OCI-LY7 (cell line): ENCODE results near the gene MSLN. TPM values are rescaled to one million over a fixed set of nuclear protein-coding genes. Genes with fewer than 3 reads are reported as not detected.

Experiments
- BruUV-seq: library from RNA; stranded (reverse); fragments of 400-500 nt; replicated peaks from 2 replicates; lab custom pipeline; 2021; lab: Mats Ljungman, UMichigan
- CTCF ChIA-PET: fragments of 300-600 bp; sonication (Branson Sonifier 250); formaldehyde crosslinking; loops from one replicate; lab custom pipeline; 2022; ENCODE audit warnings: antibody characterized with exemption; ENCODE audit not compliant: unreplicated experiment; lab: Charles Lee
- POLR2A ChIA-PET: fragments of 300-600 bp; sonication (Branson Sonifier 250); formaldehyde crosslinking; loops from one replicate; lab custom pipeline; 2022; ENCODE audit warnings: antibody characterized with exemption; lab: Charles Lee
- DNase-seq: peaks from one replicate; pipeline ENCODE4 v3.0.0-alpha.2; 2015; ENCODE audit warnings: low spot score
- H2AFZ ChIP-seq: fragments of 200-600 bp; sonication (generic), shearing (Covaris generic); 2 replicates; pipeline ENCODE4 v1.6.1; 2014; ENCODE audit warnings: mild to moderate bottlenecking, antibody characterized with exemption, low read length, moderate library complexity
- H3K27ac ChIP-seq: fragments of 200-600 bp; sonication (generic); 2 replicates; pipeline ENCODE4 v1.5.1; 2014; ENCODE audit warnings: mixed run types, low read depth, mild to moderate bottlenecking, moderate library complexity, low read length, inconsistent platforms; ENCODE audit not compliant: poor library complexity, severe bottlenecking
- H3K36me3 ChIP-seq: fragments of 200-600 bp; sonication (generic); 2 replicates; pipeline ENCODE4 v1.6.1; 2014; ENCODE audit warnings: mild to moderate bottlenecking, antibody characterized with exemption, low read length, moderate library complexity, mixed read lengths; ENCODE audit not compliant: insufficient read depth
- H3K4me1 ChIP-seq: fragments of 200-600 bp; sonication (generic); 2 replicates; pipeline ENCODE4 v1.5.1; 2014; ENCODE audit warnings: mild to moderate bottlenecking, low read length; ENCODE audit not compliant: insufficient read depth, poor library complexity, severe bottlenecking
- H3K4me2 ChIP-seq: fragments of 200-600 bp; sonication (generic); 2 replicates; pipeline ENCODE4 v1.6.1; 2014; ENCODE audit warnings: mild to moderate bottlenecking, low read length
- H3K4me3 ChIP-seq: fragments of 200-600 bp; sonication (generic); 2 replicates; pipeline ENCODE4 v1.5.1; 2014; ENCODE audit warnings: mild to moderate bottlenecking, low read depth, low read length; ENCODE audit not compliant: poor library complexity, severe bottlenecking
- H3K79me2 ChIP-seq: fragments of 200-600 bp; sonication (generic); 2 replicates; pipeline ENCODE4 v1.6.1; 2016; ENCODE audit warnings: low read depth, mild to moderate bottlenecking, low read length, moderate library complexity, mixed read lengths; ENCODE audit not compliant: insufficient read depth
- H3K9me2 ChIP-seq: fragments of 200-600 bp; sonication (generic); 2 replicates; pipeline ENCODE4 v1.6.1; 2016; ENCODE audit warnings: mild to moderate bottlenecking, low read length, mixed read lengths; ENCODE audit not compliant: insufficient read depth
- H3K9me3 ChIP-seq: fragments of 200-600 bp; sonication (generic); 2 replicates; pipeline ENCODE4 v1.6.1; 2014; ENCODE audit warnings: mild to moderate bottlenecking, mixed run types, low read length, mixed read lengths
- H4K20me1 ChIP-seq: fragments of 200-600 bp; sonication (generic); 2 replicates; pipeline ENCODE4 v1.6.1; 2014; ENCODE audit warnings: mild to moderate bottlenecking, antibody characterized with exemption, low read length, moderate library complexity, mixed read lengths; ENCODE audit not compliant: insufficient read depth
- EZH2phosphoT487 ChIP-seq: fragments of 200-600 bp; sonication (generic); IDR thresholded peaks from 2 replicates; pipeline ENCODE4 v1.6.1; 2018; ENCODE audit warnings: low read depth, borderline replicate concordance, mild to moderate bottlenecking, mixed run types, antibody characterized with exemption, low read length, moderate library complexity, mixed read lengths
- intact Hi-C: fragments of 100-400 bp; cut with micrococcal nuclease; formaldehyde crosslinking; loops from one replicate; pipeline ENCODE4 v1.10.0; 2022; ENCODE audit not compliant: unreplicated experiment
- total RNA-seq, 2 experiments: library from RNA; depleted of rRNA in 1 of 2; stranded (reverse); fragments of >200 nt in 1 of 2; shearing (Covaris generic) in 1 of 2; gene quantifications; 2 replicates each; pipeline ENCODE4 v1.2.3, GENCODE V29; 2014 to 2022
- TF ChIP-seq, protein P1 (sequence below): fragments of 200-600 bp; sonication (generic); conservative IDR thresholded peaks from 2 replicates; pipeline ENCODE4 v1.5.1; 2014; ENCODE audit warnings: mild to moderate bottlenecking, antibody characterized with exemption, low read length, moderate library complexity, mixed read lengths

MSLN gene
- total RNA-seq, 2 experiments from 2014 or later: 0.13 to 0.44 TPM

- H3K9me2 ChIP-seq: no peaks in the 10 kb centered on the region
- ChIA-PET CTCF (no interaction called here), POLR2A (interaction anchor here (0.7 kb wide), 1 partner anchor 792 kb away, joined by 3 read pairs; no protein-coding TSS in a partner anchor)
- intact Hi-C loops: no loop called here
- H4K20me1 ChIP-seq: no peaks in the 10 kb centered on the region
- no peaks in the 10 kb centered on the region for H3K36me3 ChIP-seq
- H3K79me2 ChIP-seq: no peaks in the 10 kb centered on the region
- no peak overlapping the region for H2AFZ ChIP-seq
- TF ChIP-seq, protein P1, sequence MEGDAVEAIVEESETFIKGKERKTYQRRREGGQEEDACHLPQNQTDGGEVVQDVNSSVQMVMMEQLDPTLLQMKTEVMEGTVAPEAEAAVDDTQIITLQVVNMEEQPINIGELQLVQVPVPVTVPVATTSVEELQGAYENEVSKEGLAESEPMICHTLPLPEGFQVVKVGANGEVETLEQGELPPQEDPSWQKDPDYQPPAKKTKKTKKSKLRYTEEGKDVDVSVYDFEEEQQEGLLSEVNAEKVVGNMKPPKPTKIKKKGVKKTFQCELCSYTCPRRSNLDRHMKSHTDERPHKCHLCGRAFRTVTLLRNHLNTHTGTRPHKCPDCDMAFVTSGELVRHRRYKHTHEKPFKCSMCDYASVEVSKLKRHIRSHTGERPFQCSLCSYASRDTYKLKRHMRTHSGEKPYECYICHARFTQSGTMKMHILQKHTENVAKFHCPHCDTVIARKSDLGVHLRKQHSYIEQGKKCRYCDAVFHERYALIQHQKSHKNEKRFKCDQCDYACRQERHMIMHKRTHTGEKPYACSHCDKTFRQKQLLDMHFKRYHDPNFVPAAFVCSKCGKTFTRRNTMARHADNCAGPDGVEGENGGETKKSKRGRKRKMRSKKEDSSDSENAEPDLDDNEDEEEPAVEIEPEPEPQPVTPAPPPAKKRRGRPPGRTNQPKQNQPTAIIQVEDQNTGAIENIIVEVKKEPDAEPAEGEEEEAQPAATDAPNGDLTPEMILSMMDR: no peak
- no peak for TF ChIP-seq EZH2phosphoT487
- DNase-seq: no peak
- no peaks in the 10 kb centered on the region for H3K9me3 ChIP-seq
- BruUV-seq: no TSS peak
- no peaks in the 10 kb centered on the region for H3K4me1 ChIP-seq
- H3K27ac ChIP-seq: no peak overlapping the region
- no peak overlapping the region for H3K4me3 ChIP-seq
- H3K4me2 ChIP-seq: no peak overlapping the region
Measured at GRCh38 chr16:754656-755055, 5.9 kb upstream of the MSLN start.

GRCh38 chr16:756428-756827 is 4.1 kb upstream of the MSLN start:
- TF ChIP-seq, protein P1: no peak
- no peak for TF ChIP-seq EZH2phosphoT487
- no peaks in the 10 kb centered on the region for H3K9me3 ChIP-seq
- intact Hi-C loops: no loop called here
- H3K4me2 ChIP-seq: no peak overlapping the region
- no peaks in the 10 kb centered on the region for H3K36me3 ChIP-seq
- H3K27ac ChIP-seq: no peak overlapping the region
- DNase-seq: no peak
- H2AFZ ChIP-seq: no peak overlapping the region
- ChIA-PET CTCF (no interaction called here), POLR2A (no interaction called here)
- no TSS peak for BruUV-seq
- H4K20me1 ChIP-seq: no peaks in the 10 kb centered on the region
- no peaks in the 10 kb centered on the region for H3K4me1 ChIP-seq
- H3K9me2 ChIP-seq: no peaks in the 10 kb centered on the region
- H3K79me2 ChIP-seq: no peaks in the 10 kb centered on the region
- no peak overlapping the region for H3K4me3 ChIP-seq

- Histone ChIP-seq H3K4me1 (no peaks in the 10 kb centered on the region), H2AFZ (no peak overlapping the region), H3K4me2 (no peak overlapping the region), H3K79me2 (no peaks in the 10 kb centered on the region), H3K4me3 (no peak overlapping the region), H3K9me2 (no peaks in the 10 kb centered on the region), H3K36me3 (no peaks in the 10 kb centered on the region), H3K9me3 (no peaks in the 10 kb centered on the region), H3K27ac (no peak overlapping the region), H4K20me1 (no peaks in the 10 kb centered on the region)
- no peak for TF ChIP-seq EZH2phosphoT487
- CTCF ChIA-PET: no interaction called here
- no peak for DNase-seq
- BruUV-seq: no TSS peak
- POLR2A ChIA-PET: no interaction called here
- intact Hi-C loops: no loop called here
Measured at GRCh38 chr16:759110-759910, 1.2 kb upstream of the MSLN start.
